Activated CD8-positive, alpha-beta memory T cell treated with anti-CD3 and anti-CD28 coated beads, Interleukin-2, amount 50 U/mL, for 24 hours (primary cell): ENCODE results near the gene PARP4.
"Not testable (repeated sequence)": the region's sequence is repeated elsewhere in the genome, so short reads cannot be mapped to it uniquely, and the experiment has no call there.

Source experiments
- DNase-seq: peaks from one replicate; pipeline ENCODE4 v3.0.0-alpha.2; 2020; ENCODE audit errors: extremely low read depth

Gene PARP4

GRCh38 chr13:24452044-24452443 lies 60.5 kb downstream of the PARP4 start:
- no peak for DNase-seq

GRCh38 chr13:24450530-24450929 lies 62.0 kb downstream of the PARP4 start:
- DNase-seq = no peak

GRCh38 chr13:24444851-24445250 lies 67.7 kb downstream of the PARP4 start:
- not testable (repeated sequence) for DNase-seq

- DNase-seq = no peak
These were observed 69.2 kb downstream of the PARP4 start for GRCh38 chr13:24443366-24443765.

- not testable (repeated sequence) for DNase-seq
These were observed 86.5 kb downstream of the PARP4 start for GRCh38 chr13:24426045-24426444.

- not testable (repeated sequence) for DNase-seq
These were observed 92.9 kb downstream of the PARP4 start for GRCh38 chr13:24419668-24420067.

GRCh38 chr13:24407844-24408243 lies 104.7 kb downstream of the PARP4 start:
- no peak for DNase-seq

- DNase-seq = no peak
These were observed 106.1 kb downstream of the PARP4 start for GRCh38 chr13:24406524-24406923.

GRCh38 chr13:24396821-24397220 lies 115.8 kb downstream of the PARP4 start:
- no peak for DNase-seq

- DNase-seq = no peak
These were observed 119.6 kb downstream of the PARP4 start for GRCh38 chr13:24392972-24393371.

GRCh38 chr13:24391771-24392683 lies 120.6 kb downstream of the PARP4 start:
- not testable (repeated sequence) for DNase-seq

GRCh38 chr13:24390795-24391194 lies 121.8 kb downstream of the PARP4 start:
- not testable (repeated sequence) for DNase-seq

GRCh38 chr13:24389506-24389905 lies 123.1 kb downstream of the PARP4 start:
- DNase-seq = no peak

GRCh38 chr13:24388743-24389142 lies 123.8 kb downstream of the PARP4 start:
- not testable (repeated sequence) for DNase-seq

GRCh38 chr13:24386816-24387708 lies 125.5 kb downstream of the PARP4 start:
- DNase-seq = no peak

- DNase-seq = no peak
These were observed 126.7 kb downstream of the PARP4 start for GRCh38 chr13:24385902-24386301.

GRCh38 chr13:24384946-24385345 lies 127.6 kb downstream of the PARP4 start:
- not testable (repeated sequence) for DNase-seq

GRCh38 chr13:24384091-24384490 lies 128.5 kb downstream of the PARP4 start:
- not testable (repeated sequence) for DNase-seq

GRCh38 chr13:24381541-24382265 lies 130.9 kb downstream of the PARP4 start:
- no peak for DNase-seq

GRCh38 chr13:24380881-24381280 lies 131.7 kb downstream of the PARP4 start:
- DNase-seq = not testable (repeated sequence)

GRCh38 chr13:24380227-24380626 lies 132.4 kb downstream of the PARP4 start:
- not testable (repeated sequence) for DNase-seq

- DNase-seq = not testable (repeated sequence)
These were observed 141.3 kb downstream of the PARP4 start for GRCh38 chr13:24371273-24371672.
